Osteoblast (primary cell): ENCODE measurements around the gene TRIM42. TPM values are rescaled to one million over a fixed set of nuclear protein-coding genes. Genes with fewer than 3 reads are reported as not detected.

Experiments
- DNase-seq: peaks from one replicate; pipeline ENCODE4 v3.0.0; 2011; ENCODE audit warnings: low spot score, mixed read lengths; ENCODE audit not compliant: insufficient read length; ENCODE audit errors: missing footprints
- H2AFZ ChIP-seq: 2 replicates; pipeline ENCODE4 v1.6.0; 2011; ENCODE audit warnings: mild to moderate bottlenecking, low read length
- H3K27ac ChIP-seq: 2 replicates; pipeline ENCODE4 v1.5.1; 2011; ENCODE audit warnings: mild to moderate bottlenecking, low read depth, low read length, moderate library complexity
- H3K27me3 ChIP-seq: 2 replicates; pipeline ENCODE4 v1.6.0; 2012; ENCODE audit warnings: mild to moderate bottlenecking, control low read depth, inconsistent platforms, low read length, moderate library complexity; ENCODE audit not compliant: insufficient read depth
- H3K36me3 ChIP-seq: 2 replicates; pipeline ENCODE4 v1.5.1; 2011; ENCODE audit warnings: mild to moderate bottlenecking, low read length, control low read depth, moderate library complexity; ENCODE audit not compliant: insufficient read depth
- H3K4me1 ChIP-seq: 2 replicates; pipeline ENCODE4 v1.5.1; 2011; ENCODE audit warnings: mild to moderate bottlenecking, low read length, control low read depth, moderate library complexity; ENCODE audit not compliant: insufficient read depth
- H3K4me2 ChIP-seq: 2 replicates; pipeline ENCODE4 v1.6.0; 2011; ENCODE audit warnings: mild to moderate bottlenecking, low read length; ENCODE audit not compliant: insufficient read depth
- H3K4me3 ChIP-seq: fragments of 200-600 bp; sonication (generic); 3 replicates; pipeline ENCODE4 v1.5.1; 2012; ENCODE audit warnings: mild to moderate bottlenecking, low read length, inconsistent platforms; ENCODE audit not compliant: insufficient read depth
- H3K79me2 ChIP-seq: 2 replicates; pipeline ENCODE4 v1.6.0; 2012; ENCODE audit warnings: mild to moderate bottlenecking, low read length, control low read depth, inconsistent platforms; ENCODE audit not compliant: insufficient read depth
- H3K9me3 ChIP-seq: 2 replicates; pipeline ENCODE4 v1.5.1; 2011; ENCODE audit warnings: low read depth, low read length, control low read depth
- H4K20me1 ChIP-seq: 2 replicates; pipeline ENCODE4 v1.6.0; 2012; ENCODE audit warnings: mild to moderate bottlenecking, low read length, control low read depth; ENCODE audit not compliant: insufficient read depth
- total RNA-seq: library from RNA; depleted of rRNA; stranded (reverse); fragments of >200 nt; gene quantifications from 2 replicates; pipeline ENCODE4 v1.2.3, GENCODE V29; 2012
- TF ChIP-seq, protein P1 (sequence below): IDR thresholded peaks from 2 replicates; pipeline ENCODE4 v1.5.1; 2011; ENCODE audit warnings: mild to moderate bottlenecking, low read depth, low read length, moderate library complexity; ENCODE audit errors: extremely low read depth

TRIM42 gene
- total RNA-seq, 1 donor: not detected

GRCh38 chr3:140630866-140631265 is 47.0 kb upstream of the TRIM42 start:
- Histone ChIP-seq H3K27me3 (no peaks in the 10 kb centered on the region), H3K9me3 (no peaks in the 10 kb centered on the region), H3K79me2 (no peaks in the 10 kb centered on the region), H3K4me1 (peaks cover 36% of the 10 kb centered on the region), H3K4me3 (no peak overlapping the region), H2AFZ (no peak overlapping the region), H4K20me1 (no peaks in the 10 kb centered on the region), H3K36me3 (no peaks in the 10 kb centered on the region), H3K4me2 (no peak overlapping the region), H3K27ac (no peak overlapping the region)
- TF ChIP-seq, protein P1, sequence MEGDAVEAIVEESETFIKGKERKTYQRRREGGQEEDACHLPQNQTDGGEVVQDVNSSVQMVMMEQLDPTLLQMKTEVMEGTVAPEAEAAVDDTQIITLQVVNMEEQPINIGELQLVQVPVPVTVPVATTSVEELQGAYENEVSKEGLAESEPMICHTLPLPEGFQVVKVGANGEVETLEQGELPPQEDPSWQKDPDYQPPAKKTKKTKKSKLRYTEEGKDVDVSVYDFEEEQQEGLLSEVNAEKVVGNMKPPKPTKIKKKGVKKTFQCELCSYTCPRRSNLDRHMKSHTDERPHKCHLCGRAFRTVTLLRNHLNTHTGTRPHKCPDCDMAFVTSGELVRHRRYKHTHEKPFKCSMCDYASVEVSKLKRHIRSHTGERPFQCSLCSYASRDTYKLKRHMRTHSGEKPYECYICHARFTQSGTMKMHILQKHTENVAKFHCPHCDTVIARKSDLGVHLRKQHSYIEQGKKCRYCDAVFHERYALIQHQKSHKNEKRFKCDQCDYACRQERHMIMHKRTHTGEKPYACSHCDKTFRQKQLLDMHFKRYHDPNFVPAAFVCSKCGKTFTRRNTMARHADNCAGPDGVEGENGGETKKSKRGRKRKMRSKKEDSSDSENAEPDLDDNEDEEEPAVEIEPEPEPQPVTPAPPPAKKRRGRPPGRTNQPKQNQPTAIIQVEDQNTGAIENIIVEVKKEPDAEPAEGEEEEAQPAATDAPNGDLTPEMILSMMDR: no peak
- peak; percentile 51 for DNase-seq

- peaks cover 21% of the 10 kb centered on the region for H3K4me1 ChIP-seq
- TF ChIP-seq, protein P1: no peak
- no peaks in the 10 kb centered on the region for H3K9me3 ChIP-seq
- no peaks in the 10 kb centered on the region for H4K20me1 ChIP-seq
- no peak overlapping the region for H3K4me3 ChIP-seq
- no peaks in the 10 kb centered on the region for H3K27me3 ChIP-seq
- H3K27ac ChIP-seq: no peak overlapping the region
- H3K36me3 ChIP-seq: no peaks in the 10 kb centered on the region
- H3K79me2 ChIP-seq: no peaks in the 10 kb centered on the region
- no peak overlapping the region for H2AFZ ChIP-seq
- H3K4me2 ChIP-seq: no peak overlapping the region
- no peak for DNase-seq
These were observed 42.6 kb upstream of the TRIM42 start for GRCh38 chr3:140635276-140635675.

GRCh38 chr3:140636406-140637138 is 41.3 kb upstream of the TRIM42 start:
- Histone ChIP-seq H3K27me3 (no peaks in the 10 kb centered on the region), H3K4me2 (peak overlapping the region; percentile 75), H3K9me3 (no peaks in the 10 kb centered on the region), H3K4me3 (peak overlapping the region; percentile 36), H3K36me3 (no peaks in the 10 kb centered on the region), H4K20me1 (no peaks in the 10 kb centered on the region), H2AFZ (peak overlapping the region; percentile 80), H3K27ac (peak overlapping the region; percentile 28), H3K4me1 (peaks cover 13% of the 10 kb centered on the region), H3K79me2 (no peaks in the 10 kb centered on the region)
- TF ChIP-seq, protein P1: no peak
- peak; percentile 51 for DNase-seq

DNA sequence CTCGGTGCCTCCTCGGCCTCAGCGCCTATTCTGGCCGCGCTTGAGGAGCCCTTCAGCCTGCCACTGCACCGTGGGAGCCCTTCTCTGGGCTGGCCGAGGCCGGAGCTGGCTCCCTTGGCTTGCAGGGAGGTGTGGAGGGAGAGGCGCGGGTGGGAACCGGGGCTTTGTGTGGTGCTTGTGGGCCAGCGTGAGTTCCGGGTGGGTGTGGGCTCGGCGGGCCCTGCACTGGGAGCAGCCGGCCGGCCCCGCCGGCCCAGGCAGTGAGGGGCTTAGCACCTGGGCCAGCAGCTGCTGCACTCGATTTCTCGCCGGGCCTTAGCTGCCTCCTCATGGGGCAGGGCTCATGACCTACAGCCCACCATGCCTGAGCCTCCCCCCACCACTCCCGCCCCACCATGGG is 26.6 kb upstream of the TRIM42 start:
- no peak for DNase-seq
- Histone ChIP-seq H3K36me3 (no peaks in the 10 kb centered on the region), H3K4me1 (no peaks in the 10 kb centered on the region), H3K4me2 (no peak overlapping the region), H3K27me3 (no peaks in the 10 kb centered on the region), H3K9me3 (no peaks in the 10 kb centered on the region), H2AFZ (no peak overlapping the region), H4K20me1 (no peaks in the 10 kb centered on the region), H3K79me2 (no peaks in the 10 kb centered on the region), H3K27ac (no peak overlapping the region), H3K4me3 (no peak overlapping the region)
- TF ChIP-seq, protein P1: no peak
